Calu3 (cell line): ENCODE measurements around the gene ZIC4. TPM values are rescaled to one million over a fixed set of nuclear protein-coding genes. Genes with fewer than 3 reads are reported as not detected.

Experiments used
- BruUV-seq: library from RNA; stranded (reverse); fragments of 400-500 nt; replicated peaks from 2 replicates; lab custom pipeline; 2021; lab: Mats Ljungman, UMichigan
- CTCF ChIA-PET: fragments of 300-600 bp; sonication (Branson Sonifier 250); formaldehyde crosslinking; loops from one replicate; lab custom pipeline; 2022; ENCODE audit warnings: antibody characterized with exemption; lab: Charles Lee
- DNase-seq: peaks from one replicate; pipeline ENCODE4 v3.0.0; 2022
- H3K27ac Mint-ChIP-seq: one replicate; pipeline ENCODE4 v1.8.0; 2022; ENCODE audit warnings: mixed read lengths; ENCODE audit not compliant: unreplicated experiment
- H3K27me3 Mint-ChIP-seq: one replicate; pipeline ENCODE4 v1.8.0; 2022; ENCODE audit warnings: mixed read lengths; ENCODE audit not compliant: unreplicated experiment
- H3K36me3 Mint-ChIP-seq: one replicate; pipeline ENCODE4 v1.8.0; 2022; ENCODE audit warnings: mild to moderate bottlenecking, moderate library complexity, mixed read lengths; ENCODE audit not compliant: insufficient read depth, unreplicated experiment
- H3K4me1 Mint-ChIP-seq: one replicate; pipeline ENCODE4 v1.8.0; 2022; ENCODE audit warnings: mild to moderate bottlenecking, low read depth, mixed read lengths; ENCODE audit not compliant: unreplicated experiment
- H3K4me3 Mint-ChIP-seq: one replicate; pipeline ENCODE4 v1.8.0; 2022; ENCODE audit warnings: mild to moderate bottlenecking, low read depth, moderate library complexity, mixed read lengths; ENCODE audit not compliant: unreplicated experiment
- H3K9me3 Mint-ChIP-seq: one replicate; pipeline ENCODE4 v1.8.0; 2022; ENCODE audit warnings: low read depth, mixed read lengths; ENCODE audit not compliant: unreplicated experiment
- CTCF ChIP-seq: fragments of 200-600 bp; IDR thresholded peaks from one replicate; pipeline ENCODE4 v1.8.0; 2022; ENCODE audit warnings: antibody characterized with exemption; ENCODE audit not compliant: unreplicated experiment
- intact Hi-C: fragments of 100-400 bp; cut with micrococcal nuclease; formaldehyde crosslinking; loops from one replicate; pipeline ENCODE4 v1.10.0; 2022; ENCODE audit not compliant: unreplicated experiment
- total RNA-seq: library from RNA; stranded (reverse); gene quantifications from 2 replicates; pipeline ENCODE4 v1.2.3, GENCODE V29; 2022

ZIC4 gene
- total RNA-seq, 1 experiment from 2014 or later: not detected

DNA sequence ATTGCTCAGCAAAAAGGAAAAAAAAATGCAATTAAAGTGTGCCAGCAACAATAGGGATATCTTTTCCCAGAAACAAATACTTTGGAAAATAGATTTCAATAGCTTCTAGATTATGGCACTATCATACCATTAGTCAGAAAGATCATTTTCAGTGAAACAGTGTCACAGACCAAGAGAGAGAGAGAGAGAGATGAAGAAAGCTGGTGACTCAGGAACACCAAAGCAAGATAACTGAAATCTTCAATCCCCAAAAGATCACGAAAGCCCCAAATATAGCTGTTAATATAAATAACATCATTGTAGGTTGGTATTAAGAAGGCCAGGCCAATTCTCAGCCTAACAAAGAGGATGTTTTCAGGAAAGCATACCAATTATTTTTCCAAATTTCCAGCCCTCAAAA is 57.4 kb downstream of the ZIC4 start:
- no peak for TF ChIP-seq CTCF
- no TSS peak for BruUV-seq
- Mint-ChIP-seq H3K36me3 (no peaks in the 10 kb centered on the region), H3K4me3 (no peak overlapping the region), H3K9me3 (no peaks in the 10 kb centered on the region), H3K27me3 (no peaks in the 10 kb centered on the region), H3K27ac (no peak overlapping the region), H3K4me1 (peaks cover 2% of the 10 kb centered on the region)
- CTCF ChIA-PET: interaction anchor here (0.6 to 1.6 kb wide), 2 partner anchors 11 to 12 kb away, joined by 3 to 4 read pairs; no protein-coding TSS in a partner anchor
- no peak for DNase-seq
- intact Hi-C loops: loop anchor here (10.0 kb wide), 1 partner anchor 726 kb away; no protein-coding TSS in a partner anchor

DNA sequence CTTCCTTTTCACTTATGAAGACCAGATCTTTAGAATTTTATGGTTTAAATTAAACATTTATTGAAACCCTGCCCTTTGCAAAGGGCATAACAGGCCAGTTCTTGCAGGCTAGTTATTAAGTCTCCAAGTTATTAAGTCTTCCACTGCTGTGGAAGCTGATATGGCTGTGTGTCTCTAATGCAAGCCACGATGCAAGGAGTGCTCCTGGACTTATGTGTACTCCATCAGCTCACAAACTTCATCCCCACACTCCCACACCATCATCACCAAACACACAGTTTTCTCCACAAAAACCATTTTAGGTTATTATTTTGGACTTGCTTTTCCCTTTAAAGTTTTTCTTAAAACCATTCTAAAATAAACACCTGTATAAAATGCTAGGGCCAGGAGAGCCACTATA is 62.4 kb downstream of the ZIC4 start:
- BruUV-seq: no TSS peak
- intact Hi-C loops: loop anchor here (10.0 kb wide), 1 partner anchor 731 kb away; no protein-coding TSS in a partner anchor
- no peaks in the 10 kb centered on the region for H3K36me3 Mint-ChIP-seq
- H3K4me1 Mint-ChIP-seq: peaks cover 8% of the 10 kb centered on the region
- CTCF ChIA-PET: no interaction called here
- no peak overlapping the region for H3K4me3 Mint-ChIP-seq
- no peak for DNase-seq
- no peaks in the 10 kb centered on the region for H3K9me3 Mint-ChIP-seq
- TF ChIP-seq CTCF: no peak
- no peaks in the 10 kb centered on the region for H3K27me3 Mint-ChIP-seq
- no peak overlapping the region for H3K27ac Mint-ChIP-seq

GRCh38 chr3:147341727-147342126 is 64.6 kb downstream of the ZIC4 start:
- Mint-ChIP-seq H3K27me3 (no peaks in the 10 kb centered on the region), H3K27ac (no peak overlapping the region), H3K4me1 (peaks cover 8% of the 10 kb centered on the region), H3K4me3 (no peak overlapping the region), H3K9me3 (no peaks in the 10 kb centered on the region), H3K36me3 (no peaks in the 10 kb centered on the region)
- no peak for TF ChIP-seq CTCF
- DNase-seq: no peak
- intact Hi-C loops: loop anchor here (10.0 kb wide), 1 partner anchor 733 kb away; no protein-coding TSS in a partner anchor
- no TSS peak for BruUV-seq
- CTCF ChIA-PET: no interaction called here

DNA sequence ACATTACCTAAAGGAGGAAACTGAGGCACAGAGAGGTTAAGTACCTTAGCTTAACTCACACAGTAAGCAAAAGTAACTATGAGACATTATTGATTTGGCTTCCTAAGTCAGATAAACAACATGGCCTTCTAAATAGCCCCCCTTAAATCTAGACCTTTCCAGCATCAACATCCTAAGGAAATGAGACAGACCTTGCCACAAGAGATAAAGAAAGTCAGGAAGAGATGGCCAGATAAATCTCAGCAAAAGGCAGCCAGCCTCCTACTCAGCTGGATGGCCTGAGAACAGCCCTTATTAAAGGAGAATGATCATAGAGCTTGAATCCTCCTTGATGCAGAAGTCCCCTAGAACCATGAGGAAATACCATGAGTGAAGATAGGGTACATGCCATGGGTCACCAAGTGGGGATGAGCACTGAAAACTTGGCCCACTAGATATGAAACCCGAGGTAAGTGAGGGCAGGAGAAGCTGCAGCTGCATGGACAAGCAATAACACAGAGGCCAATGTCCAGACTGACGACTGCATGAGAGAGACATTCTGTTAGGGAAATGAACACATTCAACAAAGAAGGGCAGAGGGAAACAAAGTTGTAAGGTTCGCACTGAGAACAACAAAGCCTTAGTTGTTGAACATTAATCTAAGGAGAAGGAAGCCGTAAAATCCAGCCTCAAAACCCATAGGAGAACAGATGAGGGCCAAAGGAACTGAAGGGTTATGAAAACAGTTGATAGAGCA is 69.6 kb downstream of the ZIC4 start:
- no peak for TF ChIP-seq CTCF
- CTCF ChIA-PET: interaction anchor here (0.6 kb wide), 2 partner anchors 323 to 729 kb away, joined by 3 to 4 read pairs; no protein-coding TSS in a partner anchor
- no peak overlapping the region for H3K27ac Mint-ChIP-seq
- DNase-seq: no peak
- no peaks in the 10 kb centered on the region for H3K9me3 Mint-ChIP-seq
- no TSS peak for BruUV-seq
- no peak overlapping the region for H3K4me3 Mint-ChIP-seq
- intact Hi-C loops: no loop called here
- no peaks in the 10 kb centered on the region for H3K27me3 Mint-ChIP-seq
- no peaks in the 10 kb centered on the region for H3K36me3 Mint-ChIP-seq
- H3K4me1 Mint-ChIP-seq: no peaks in the 10 kb centered on the region

Other genes with a start within 250 kb of the ZIC4 start
- not detected in 2 replicates for gene ZIC1, start 2.8 kb upstream of the ZIC4 start, total RNA-seq